ENCODE data around the gene CAPRIN1. TPM values are rescaled to one million over a fixed set of nuclear protein-coding genes. Genes with fewer than 3 reads are reported as not detected.
"Not testable (repeated sequence)": the region's sequence is repeated elsewhere in the genome, so short reads cannot be mapped to it uniquely, and the experiment has no call there.

Gene CAPRIN1
- total and polyA plus RNA-seq, 4 donors, result 181 to 279 (median 224) TPM

- WGBS (ENCODE audit: insufficient coverage), result no CpG with 5 or more reads among the region's 2 CpGs
- DNase-seq (ENCODE audit: low read depth in 4 of 6, low spot score in 6 of 6), result no peak
- no peak overlapping the region for H3K27ac ChIP-seq (ENCODE audit: low read depth, low read length)
- H3K9me3 ChIP-seq (ENCODE audit: control insufficient read depth, insufficient read depth, low read length), result no peaks in the 10 kb centered on the region
- no peaks in the 10 kb centered on the region for H3K27me3 ChIP-seq (ENCODE audit: control insufficient read depth, insufficient read depth, low read length)
- peaks cover 12% of the 10 kb centered on the region for H3K4me1 ChIP-seq (ENCODE audit: control insufficient read depth, insufficient read depth, low read length)
- H3K4me3 ChIP-seq (ENCODE audit: low read depth, low read length), result no peak overlapping the region
- peaks cover 19% of the 10 kb centered on the region for H3K36me3 ChIP-seq (ENCODE audit: control insufficient read depth, insufficient read depth, low read length)
Observed at GRCh38 chr11:34056672-34057071, 5.1 kb downstream of the CAPRIN1 start.

- Histone ChIP-seq H3K4me1 (ENCODE audit: control insufficient read depth, insufficient read depth, low read length) (no peaks in the 10 kb centered on the region), H3K9me3 (ENCODE audit: control insufficient read depth, insufficient read depth, low read length) (no peaks in the 10 kb centered on the region), H3K27me3 (ENCODE audit: control insufficient read depth, insufficient read depth, low read length) (no peaks in the 10 kb centered on the region), H3K4me3 (ENCODE audit: low read depth, low read length) (no peak overlapping the region), H3K27ac (ENCODE audit: low read depth, low read length) (no peak overlapping the region), H3K36me3 (ENCODE audit: control insufficient read depth, insufficient read depth, low read length) (peaks cover 15% of the 10 kb centered on the region)
- 83% methylated on average over 1 of the region's 2 CpGs for WGBS (ENCODE audit: insufficient coverage)
- DNase-seq (ENCODE audit: low read depth in 4 of 6, low spot score in 6 of 6), result no peak
Observed at GRCh38 chr11:34063061-34063795, 11.7 kb downstream of the CAPRIN1 start.

GRCh38 chr11:34064291-34064690 lies 12.8 kb downstream of the CAPRIN1 start:
- Histone ChIP-seq H3K27ac (ENCODE audit: low read depth, low read length) (no peak overlapping the region), H3K36me3 (ENCODE audit: control insufficient read depth, insufficient read depth, low read length) (peaks cover 15% of the 10 kb centered on the region), H3K4me1 (ENCODE audit: control insufficient read depth, insufficient read depth, low read length) (no peaks in the 10 kb centered on the region), H3K4me3 (ENCODE audit: low read depth, low read length) (no peak overlapping the region), H3K27me3 (ENCODE audit: control insufficient read depth, insufficient read depth, low read length) (no peaks in the 10 kb centered on the region), H3K9me3 (ENCODE audit: control insufficient read depth, insufficient read depth, low read length) (no peaks in the 10 kb centered on the region)
- no peak for DNase-seq (ENCODE audit: low read depth in 4 of 6, low spot score in 6 of 6)
- WGBS (ENCODE audit: insufficient coverage), result no CpG with 5 or more reads among the region's 2 CpGs

GRCh38 chr11:34065505-34066203 lies 14.1 kb downstream of the CAPRIN1 start:
- WGBS (ENCODE audit: insufficient coverage), result 97% methylated on average over 5 of the region's 6 CpGs

GRCh38 chr11:34066766-34067165 lies 15.2 kb downstream of the CAPRIN1 start:
- not testable (repeated sequence) for H3K27me3 ChIP-seq (ENCODE audit: control insufficient read depth, insufficient read depth, low read length); H3K9me3 ChIP-seq (ENCODE audit: control insufficient read depth, insufficient read depth, low read length); H3K4me1 ChIP-seq (ENCODE audit: control insufficient read depth, insufficient read depth, low read length); H3K27ac ChIP-seq (ENCODE audit: low read depth, low read length); H3K36me3 ChIP-seq (ENCODE audit: control insufficient read depth, insufficient read depth, low read length); DNase-seq (ENCODE audit: low read depth in 4 of 6, low spot score in 6 of 6); H3K4me3 ChIP-seq (ENCODE audit: low read depth, low read length)
- 95% methylated on average over 8 of the region's 8 CpGs for WGBS (ENCODE audit: insufficient coverage)

More at GRCh38 chr11:34065505-34066203, 14.1 kb downstream of the CAPRIN1 start:
- Histone ChIP-seq H3K4me1 (ENCODE audit: control insufficient read depth, insufficient read depth, low read length) (no peaks in the 10 kb centered on the region), H3K9me3 (ENCODE audit: control insufficient read depth, insufficient read depth, low read length) (no peaks in the 10 kb centered on the region), H3K4me3 (ENCODE audit: low read depth, low read length) (no peak overlapping the region), H3K27ac (ENCODE audit: low read depth, low read length) (no peak overlapping the region), H3K27me3 (ENCODE audit: control insufficient read depth, insufficient read depth, low read length) (no peaks in the 10 kb centered on the region), H3K36me3 (ENCODE audit: control insufficient read depth, insufficient read depth, low read length) (peaks cover 15% of the 10 kb centered on the region)
- DNase-seq (ENCODE audit: low read depth in 4 of 6, low spot score in 6 of 6), result no peak

GRCh38 chr11:34067383-34068065 lies 16.0 kb downstream of the CAPRIN1 start:
- H3K36me3 ChIP-seq (ENCODE audit: control insufficient read depth, insufficient read depth, low read length), result peaks cover 6% of the 10 kb centered on the region
- WGBS (ENCODE audit: insufficient coverage), result 100% methylated on average over 7 of the region's 7 CpGs
- H3K9me3 ChIP-seq (ENCODE audit: control insufficient read depth, insufficient read depth, low read length), result no peaks in the 10 kb centered on the region
- H3K27ac ChIP-seq (ENCODE audit: low read depth, low read length), result no peak overlapping the region
- H3K4me1 ChIP-seq (ENCODE audit: control insufficient read depth, insufficient read depth, low read length), result no peaks in the 10 kb centered on the region
- no peaks in the 10 kb centered on the region for H3K27me3 ChIP-seq (ENCODE audit: control insufficient read depth, insufficient read depth, low read length)
- no peak overlapping the region for H3K4me3 ChIP-seq (ENCODE audit: low read depth, low read length)
- DNase-seq (ENCODE audit: low read depth in 4 of 6, low spot score in 6 of 6), result no peak

- no peaks in the 10 kb centered on the region for H3K9me3 ChIP-seq (ENCODE audit: control insufficient read depth, insufficient read depth, low read length)
- peak in 2 of 6 donors; percentile 9 to 44 for DNase-seq (ENCODE audit: low read depth in 4 of 6, low spot score in 6 of 6)
- H3K27me3 ChIP-seq (ENCODE audit: control insufficient read depth, insufficient read depth, low read length), result no peaks in the 10 kb centered on the region
- no peak overlapping the region for H3K27ac ChIP-seq (ENCODE audit: low read depth, low read length)
- H3K36me3 ChIP-seq (ENCODE audit: control insufficient read depth, insufficient read depth, low read length), result peaks cover 7% of the 10 kb centered on the region
- H3K4me1 ChIP-seq (ENCODE audit: control insufficient read depth, insufficient read depth, low read length), result no peaks in the 10 kb centered on the region
- no peak overlapping the region for H3K4me3 ChIP-seq (ENCODE audit: low read depth, low read length)
- no CpG with 5 or more reads among the region's 2 CpGs for WGBS (ENCODE audit: insufficient coverage)
Observed at GRCh38 chr11:34068111-34068510, 16.6 kb downstream of the CAPRIN1 start.

- not testable (repeated sequence) for H3K9me3 ChIP-seq (ENCODE audit: control insufficient read depth, insufficient read depth, low read length); DNase-seq (ENCODE audit: low read depth in 4 of 6, low spot score in 6 of 6); H3K27ac ChIP-seq (ENCODE audit: low read depth, low read length); H3K4me3 ChIP-seq (ENCODE audit: low read depth, low read length); H3K27me3 ChIP-seq (ENCODE audit: control insufficient read depth, insufficient read depth, low read length); H3K4me1 ChIP-seq (ENCODE audit: control insufficient read depth, insufficient read depth, low read length)
- peaks cover 17% of the 10 kb centered on the region for H3K36me3 ChIP-seq (ENCODE audit: control insufficient read depth, insufficient read depth, low read length)
- WGBS (ENCODE audit: insufficient coverage), result no CpG with 5 or more reads among the region's 8 CpGs
Observed at GRCh38 chr11:34071306-34071705, 19.8 kb downstream of the CAPRIN1 start.

- Histone ChIP-seq H3K4me1 (ENCODE audit: control insufficient read depth, insufficient read depth, low read length) (peaks cover 5% of the 10 kb centered on the region), H3K27ac (ENCODE audit: low read depth, low read length) (no peak overlapping the region), H3K4me3 (ENCODE audit: low read depth, low read length) (no peak overlapping the region), H3K36me3 (ENCODE audit: control insufficient read depth, insufficient read depth, low read length) (peaks cover 21% of the 10 kb centered on the region), H3K27me3 (ENCODE audit: control insufficient read depth, insufficient read depth, low read length) (no peaks in the 10 kb centered on the region), H3K9me3 (ENCODE audit: control insufficient read depth, insufficient read depth, low read length) (no peaks in the 10 kb centered on the region)
- no CpG with 5 or more reads among the region's 3 CpGs for WGBS (ENCODE audit: insufficient coverage)
- no peak for DNase-seq (ENCODE audit: low read depth in 4 of 6, low spot score in 6 of 6)
Observed at GRCh38 chr11:34072041-34072440, 20.5 kb downstream of the CAPRIN1 start.
